Activated naive CD8-positive, alpha-beta T cell treated with anti-CD3 and anti-CD28 coated beads for 36 hours (primary cell): ENCODE data around the gene WDCP. TPM values are rescaled to one million over a fixed set of nuclear protein-coding genes. Genes with fewer than 3 reads are reported as not detected.
"Not testable (repeated sequence)": the region's sequence is repeated elsewhere in the genome, so short reads cannot be mapped to it uniquely, and the experiment has no call there.

Source experiments
- DNase-seq: peaks from one replicate; pipeline ENCODE4 v3.0.0; 2021
- H3K27ac Mint-ChIP-seq: one replicate; pipeline ENCODE4 v1.8.0; 2022; ENCODE audit warnings: mild to moderate bottlenecking, moderate library complexity, mixed read lengths
- H3K27me3 Mint-ChIP-seq: one replicate; pipeline ENCODE4 v1.8.0; 2022; ENCODE audit warnings: mild to moderate bottlenecking, mixed read lengths
- H3K36me3 Mint-ChIP-seq: one replicate; pipeline ENCODE4 v1.8.0; 2021; ENCODE audit warnings: mild to moderate bottlenecking, mixed read lengths
- H3K4me1 Mint-ChIP-seq: one replicate; pipeline ENCODE4 v1.8.0; 2021; ENCODE audit warnings: mixed read lengths
- H3K4me3 Mint-ChIP-seq: one replicate; pipeline ENCODE4 v1.8.0; 2022; ENCODE audit warnings: mild to moderate bottlenecking, moderate library complexity, mixed read lengths
- H3K9me3 Mint-ChIP-seq: one replicate; pipeline ENCODE4 v1.8.0; 2022; ENCODE audit warnings: mixed read lengths
- total RNA-seq, 2 experiments: library from RNA; stranded (reverse); gene quantifications; one replicate each; pipeline ENCODE4 v1.2.3, GENCODE V29; 2021

Gene WDCP
- total RNA-seq = 10 to 100 TPM; 20.9 to 22.2 TPM

GRCh38 chr2:24046930-24047702, at the start of gene WDCP:
Gene WDCP, minus strand, starts transcription at chr2:24047391. Its CDS starts 7,897 bp downstream, at chr2:24039494.
- Mint-ChIP-seq H3K9me3 (no peaks in the 10 kb centered on the region), H3K27me3 (peaks cover 6% of the 10 kb centered on the region), H3K4me1 (peaks cover 20% of the 10 kb centered on the region), H3K36me3 (peaks cover 5% of the 10 kb centered on the region), H3K27ac (peak within 1 kb of the TSS; percentile 96), H3K4me3 (peak within 1 kb of the TSS; percentile 100)
- DNase-seq = peak; percentile 93

- H3K27ac Mint-ChIP-seq, DNase-seq, H3K4me3 Mint-ChIP-seq, H3K4me1 Mint-ChIP-seq, H3K9me3 Mint-ChIP-seq, H3K27me3 Mint-ChIP-seq: not testable (repeated sequence)
- peaks cover 13% of the 10 kb centered on the region for H3K36me3 Mint-ChIP-seq
Measured at GRCh38 chr2:24095171-24095677, 48.0 kb upstream of the WDCP start.

DNA sequence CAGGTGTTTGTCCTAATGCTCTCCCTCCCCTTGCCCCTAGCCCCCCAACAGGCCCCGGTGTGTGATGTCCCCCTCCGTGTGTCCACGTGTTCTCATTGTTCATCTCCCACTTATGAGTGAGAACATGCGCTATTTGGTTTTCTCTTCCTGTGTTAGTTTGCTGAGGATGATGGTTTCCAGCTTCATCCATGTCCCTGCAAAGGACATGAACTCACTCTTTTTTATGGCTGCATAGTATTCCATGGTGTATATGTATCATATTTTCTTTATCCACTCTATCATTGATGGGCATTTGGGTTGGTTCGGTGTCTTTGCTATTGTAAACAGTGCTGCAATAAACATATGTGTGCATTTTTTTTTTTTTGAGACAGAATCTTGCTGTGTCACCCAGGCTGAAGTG, 46.1 kb upstream of the WDCP start:
- DNase-seq, H3K27ac Mint-ChIP-seq, H3K4me3 Mint-ChIP-seq, H3K27me3 Mint-ChIP-seq, H3K9me3 Mint-ChIP-seq, H3K4me1 Mint-ChIP-seq: not testable (repeated sequence)
- peaks cover 13% of the 10 kb centered on the region for H3K36me3 Mint-ChIP-seq

GRCh38 chr2:24088821-24089359, 41.7 kb upstream of the WDCP start:
- H3K36me3 Mint-ChIP-seq = peaks cover 3% of the 10 kb centered on the region
- H3K27ac Mint-ChIP-seq = no peak overlapping the region
- H3K27me3 Mint-ChIP-seq = no peaks in the 10 kb centered on the region
- no peak for DNase-seq
- H3K9me3 Mint-ChIP-seq = peaks cover 3% of the 10 kb centered on the region
- H3K4me3 Mint-ChIP-seq = no peak overlapping the region
- peaks cover 8% of the 10 kb centered on the region for H3K4me1 Mint-ChIP-seq

GRCh38 chr2:24087032-24087431, 39.8 kb upstream of the WDCP start:
- Mint-ChIP-seq H3K4me1 (peaks cover 14% of the 10 kb centered on the region), H3K4me3 (no peak overlapping the region), H3K27me3 (no peaks in the 10 kb centered on the region), H3K27ac (no peak overlapping the region), H3K36me3 (peaks cover 2% of the 10 kb centered on the region), H3K9me3 (no peaks in the 10 kb centered on the region)
- no peak for DNase-seq

DNA sequence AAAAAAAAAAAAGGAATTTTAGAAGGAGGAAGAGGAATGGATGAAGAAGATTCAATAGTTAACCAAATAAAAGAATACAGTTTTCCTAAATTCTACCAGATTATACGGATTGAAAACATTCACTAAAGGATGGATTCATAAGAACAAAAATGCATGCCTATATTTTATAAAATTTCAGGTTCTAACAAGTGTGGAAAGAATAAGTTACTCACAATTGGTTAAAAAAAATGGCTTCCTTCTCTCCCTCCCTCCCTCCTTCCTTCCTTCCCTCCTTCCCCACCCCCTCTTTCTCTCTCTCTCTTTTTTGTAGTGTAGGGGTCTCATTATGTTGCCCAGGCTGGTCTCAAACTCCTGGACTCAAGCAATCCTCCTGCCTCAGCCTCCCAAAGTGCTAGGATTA, 39.0 kb upstream of the WDCP start:
- Mint-ChIP-seq H3K27ac (no peak overlapping the region), H3K9me3 (no peaks in the 10 kb centered on the region), H3K36me3 (peaks cover 6% of the 10 kb centered on the region), H3K4me1 (peaks cover 14% of the 10 kb centered on the region), H3K27me3 (no peaks in the 10 kb centered on the region), H3K4me3 (no peak overlapping the region)
- no peak for DNase-seq

GRCh38 chr2:24085200-24085489, 38.0 kb upstream of the WDCP start:
- Mint-ChIP-seq H3K4me1 (peaks cover 14% of the 10 kb centered on the region), H3K9me3 (no peaks in the 10 kb centered on the region), H3K27ac (no peak overlapping the region), H3K27me3 (no peaks in the 10 kb centered on the region), H3K36me3 (peaks cover 6% of the 10 kb centered on the region), H3K4me3 (peak overlapping the region; percentile 87)
- DNase-seq = no peak

- Mint-ChIP-seq H3K4me3 (peak within 1 kb of the TSS; percentile 87), H3K36me3 (peaks cover 6% of the 10 kb centered on the region), H3K9me3 (no peaks in the 10 kb centered on the region), H3K27ac (peak within 1 kb of the TSS; percentile 84), H3K27me3 (no peaks in the 10 kb centered on the region), H3K4me1 (peaks cover 14% of the 10 kb centered on the region)
- DNase-seq = peak; percentile 89
Measured at GRCh38 chr2:24084386-24085199, 37.4 kb upstream of the WDCP start, which contains the start of gene TP53I3. Gene TP53I3, minus strand, starts transcription at chr2:24084834. Its CDS starts 508 bp downstream, at chr2:24084326.

- DNase-seq = peak; percentile 58
- peaks cover 14% of the 10 kb centered on the region for H3K4me1 Mint-ChIP-seq
- H3K9me3 Mint-ChIP-seq = no peaks in the 10 kb centered on the region
- H3K27ac Mint-ChIP-seq = peak overlapping the region; percentile 84
- H3K4me3 Mint-ChIP-seq = peak overlapping the region; percentile 87
- peaks cover 6% of the 10 kb centered on the region for H3K36me3 Mint-ChIP-seq
- H3K27me3 Mint-ChIP-seq = no peaks in the 10 kb centered on the region
Measured at GRCh38 chr2:24083567-24084385, 36.6 kb upstream of the WDCP start.

DNA sequence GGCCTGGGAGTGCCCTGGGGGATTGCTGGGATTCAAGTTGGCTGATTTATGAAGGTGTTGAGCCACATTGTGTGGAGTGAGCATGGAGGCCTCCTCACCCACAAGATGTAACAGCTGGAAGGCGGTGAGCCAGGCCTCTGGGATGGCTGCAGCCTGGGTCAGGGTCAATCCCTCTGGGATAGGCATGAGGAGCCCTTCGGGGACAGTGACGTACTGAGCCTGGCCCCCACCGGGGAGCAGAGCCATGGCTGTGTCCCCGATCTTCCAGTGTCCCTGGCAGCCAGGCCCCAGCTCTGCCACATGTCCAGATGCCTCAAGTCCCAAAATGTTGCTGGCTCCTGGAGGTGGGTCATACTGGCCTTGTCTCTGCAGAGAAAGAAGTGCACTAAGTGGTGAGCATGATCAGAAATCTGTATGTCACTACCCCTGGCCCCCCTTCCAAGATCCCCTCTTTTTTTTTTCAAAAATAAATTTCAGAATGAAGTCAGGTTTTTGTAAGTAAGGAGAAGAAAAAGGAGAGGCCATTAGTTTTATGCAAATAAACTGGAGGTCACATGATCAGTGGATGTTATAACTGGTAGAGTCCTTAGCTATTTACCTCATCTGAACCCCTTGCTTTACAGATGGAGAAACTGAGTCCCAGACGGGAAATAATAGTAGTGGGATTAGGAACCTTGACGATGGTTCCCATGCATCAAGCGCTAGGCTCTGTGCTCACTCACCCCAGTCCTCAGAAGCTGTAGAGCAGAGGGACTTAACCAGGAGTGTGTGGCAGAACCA, 35.8 kb upstream of the WDCP start:
- H3K27ac Mint-ChIP-seq = no peak overlapping the region
- no peak for DNase-seq
- peaks cover 16% of the 10 kb centered on the region for H3K4me1 Mint-ChIP-seq
- no peaks in the 10 kb centered on the region for H3K9me3 Mint-ChIP-seq
- peaks cover 6% of the 10 kb centered on the region for H3K36me3 Mint-ChIP-seq
- H3K27me3 Mint-ChIP-seq = no peaks in the 10 kb centered on the region
- peak overlapping the region; percentile 87 for H3K4me3 Mint-ChIP-seq

DNA sequence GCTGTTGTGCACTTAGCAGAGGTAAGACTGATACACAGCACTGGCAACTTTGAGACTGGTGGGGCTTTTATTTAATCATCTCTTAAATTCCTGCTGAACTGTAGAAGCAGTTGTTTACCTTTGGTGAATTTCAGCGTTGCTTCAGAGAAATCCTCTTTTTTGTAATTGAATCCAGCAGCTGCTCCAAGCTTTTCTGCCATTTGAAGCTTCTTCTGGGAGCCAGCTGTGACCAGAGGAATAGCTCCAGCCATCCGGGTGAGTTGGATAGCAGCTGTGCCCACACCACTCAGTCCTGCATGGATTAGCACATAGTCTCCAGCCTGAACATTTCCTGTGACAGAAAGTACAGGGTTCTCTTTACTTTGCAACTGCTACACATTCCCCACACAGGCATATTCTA, 33.5 kb upstream of the WDCP start:
- no peaks in the 10 kb centered on the region for H3K27me3 Mint-ChIP-seq
- no peak overlapping the region for H3K4me3 Mint-ChIP-seq

GRCh38 chr2:24077879-24078278, 30.7 kb upstream of the WDCP start:
- peak overlapping the region; percentile 96 for H3K27ac Mint-ChIP-seq
- H3K4me3 Mint-ChIP-seq = peak overlapping the region; percentile 98
- H3K9me3 Mint-ChIP-seq = no peaks in the 10 kb centered on the region
- H3K36me3 Mint-ChIP-seq = peaks cover 15% of the 10 kb centered on the region
- H3K4me1 Mint-ChIP-seq = peaks cover 26% of the 10 kb centered on the region
- DNase-seq = no peak
- no peaks in the 10 kb centered on the region for H3K27me3 Mint-ChIP-seq

More for the DNA sequence above, 33.5 kb upstream of the WDCP start:
- no peak for DNase-seq
- peaks cover 6% of the 10 kb centered on the region for H3K36me3 Mint-ChIP-seq
- no peaks in the 10 kb centered on the region for H3K9me3 Mint-ChIP-seq
- H3K27ac Mint-ChIP-seq = no peak overlapping the region
- H3K4me1 Mint-ChIP-seq = peaks cover 22% of the 10 kb centered on the region

GRCh38 chr2:24077535-24077877, 30.3 kb upstream of the WDCP start:
- Mint-ChIP-seq H3K36me3 (peaks cover 18% of the 10 kb centered on the region), H3K27me3 (no peaks in the 10 kb centered on the region), H3K4me1 (peaks cover 29% of the 10 kb centered on the region), H3K9me3 (no peaks in the 10 kb centered on the region), H3K27ac (peak overlapping the region; percentile 96), H3K4me3 (peak overlapping the region; percentile 98)
- no peak for DNase-seq
